GM23248 (cell line): Measurements from ENCODE around the gene BDH1.

Experiments
- EZH2 ChIP-seq: fragments of 200-600 bp; sonication (generic); IDR thresholded peaks from 2 replicates; pipeline ENCODE4 v1.6.1; 2018; ENCODE audit warnings: antibody characterized with exemption, mild to moderate bottlenecking; ENCODE audit not compliant: insufficient read depth, poor library complexity, severe bottlenecking
- EZH2phosphoT487 ChIP-seq: fragments of 200-600 bp; sonication (generic); IDR thresholded peaks from 2 replicates; pipeline ENCODE4 v1.6.1; 2018; ENCODE audit warnings: antibody characterized with exemption, moderate library complexity, mild to moderate bottlenecking, low read depth; ENCODE audit not compliant: insufficient read depth

DNA sequence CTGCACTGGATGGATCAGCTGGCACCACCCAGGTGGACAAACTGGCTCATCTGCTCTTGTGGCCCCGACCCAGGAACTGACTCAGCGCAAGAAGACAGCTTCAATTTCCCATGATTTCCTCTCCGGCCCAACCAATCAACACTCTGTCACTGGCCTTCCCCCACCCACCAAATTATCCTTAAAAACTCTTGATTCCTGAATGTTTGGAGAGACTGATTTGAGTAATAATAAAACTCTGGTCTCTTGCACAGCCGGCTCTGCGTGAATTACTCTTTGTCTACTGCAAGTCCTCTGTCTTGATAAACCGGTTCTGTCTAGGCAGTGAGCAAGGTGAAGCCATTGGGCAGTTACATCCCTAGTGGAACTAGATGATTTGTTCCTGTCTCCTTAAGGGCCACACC lies 16.1 kb downstream of the BDH1 start:
- TF ChIP-seq EZH2 (no peak), EZH2phosphoT487 (no peak)
